ENCODE measurements around the gene SULT1A2.
"Not testable (repeated sequence)": the region's sequence is repeated elsewhere in the genome, so short reads cannot be mapped to it uniquely, and the experiment has no call there.

SULT1A2 gene

GRCh38 chr16:28599377-28600285 lies 2.8 kb upstream of the SULT1A2 start:
- H3K9me2 ChIP-seq (replicated peaks; ENCODE audit: insufficient read depth, low read length); H3K9me3 ChIP-seq (ENCODE audit: insufficient read depth, low read length); H3K9ac ChIP-seq (ENCODE audit: low read length); H3K27me3 ChIP-seq (ENCODE audit: low read length); H3K27ac ChIP-seq (ENCODE audit: low read depth, low read length); H3F3A ChIP-seq (ENCODE audit: insufficient read depth); H4K20me1 ChIP-seq (ENCODE audit: low read depth, low read length); H3K36me3 ChIP-seq (ENCODE audit: low read length); H3K79me2 ChIP-seq (ENCODE audit: insufficient read depth, low read length); H2AFZ ChIP-seq (ENCODE audit: low read depth, low read length, severe bottlenecking); H3K4me3 ChIP-seq (ENCODE audit: insufficient read depth, low read length, poor library complexity, severe bottlenecking); H3K4me2 ChIP-seq (ENCODE audit: low read depth, low read length, poor library complexity, severe bottlenecking): not testable (repeated sequence)

- Histone ChIP-seq H3K9me2 (replicated peaks; ENCODE audit: insufficient read depth, low read length) (no peaks in the 10 kb centered on the region), H4K20me1 (ENCODE audit: low read depth, low read length) (no peaks in the 10 kb centered on the region), H3F3A (ENCODE audit: insufficient read depth) (no peaks in the 10 kb centered on the region), H3K9me3 (ENCODE audit: insufficient read depth, low read length) (no peaks in the 10 kb centered on the region), H2AFZ (ENCODE audit: low read depth, low read length, severe bottlenecking) (no peak overlapping the region), H3K36me3 (ENCODE audit: low read length) (no peaks in the 10 kb centered on the region), H3K27me3 (ENCODE audit: low read length) (no peaks in the 10 kb centered on the region), H3K79me2 (ENCODE audit: insufficient read depth, low read length) (no peaks in the 10 kb centered on the region), H3K4me3 (ENCODE audit: insufficient read depth, low read length, poor library complexity, severe bottlenecking) (no peak overlapping the region), H3K4me2 (ENCODE audit: low read depth, low read length, poor library complexity, severe bottlenecking) (no peak overlapping the region), H3K27ac (ENCODE audit: low read depth, low read length) (no peak overlapping the region), H3K9ac (ENCODE audit: low read length) (no peak overlapping the region)
- TF ChIP-seq, protein P1, sequence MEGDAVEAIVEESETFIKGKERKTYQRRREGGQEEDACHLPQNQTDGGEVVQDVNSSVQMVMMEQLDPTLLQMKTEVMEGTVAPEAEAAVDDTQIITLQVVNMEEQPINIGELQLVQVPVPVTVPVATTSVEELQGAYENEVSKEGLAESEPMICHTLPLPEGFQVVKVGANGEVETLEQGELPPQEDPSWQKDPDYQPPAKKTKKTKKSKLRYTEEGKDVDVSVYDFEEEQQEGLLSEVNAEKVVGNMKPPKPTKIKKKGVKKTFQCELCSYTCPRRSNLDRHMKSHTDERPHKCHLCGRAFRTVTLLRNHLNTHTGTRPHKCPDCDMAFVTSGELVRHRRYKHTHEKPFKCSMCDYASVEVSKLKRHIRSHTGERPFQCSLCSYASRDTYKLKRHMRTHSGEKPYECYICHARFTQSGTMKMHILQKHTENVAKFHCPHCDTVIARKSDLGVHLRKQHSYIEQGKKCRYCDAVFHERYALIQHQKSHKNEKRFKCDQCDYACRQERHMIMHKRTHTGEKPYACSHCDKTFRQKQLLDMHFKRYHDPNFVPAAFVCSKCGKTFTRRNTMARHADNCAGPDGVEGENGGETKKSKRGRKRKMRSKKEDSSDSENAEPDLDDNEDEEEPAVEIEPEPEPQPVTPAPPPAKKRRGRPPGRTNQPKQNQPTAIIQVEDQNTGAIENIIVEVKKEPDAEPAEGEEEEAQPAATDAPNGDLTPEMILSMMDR (IDR thresholded peaks at IDR 0.05; ENCODE audit: insufficient read depth, low read length, poor library complexity, severe bottlenecking), result no peak
Measured at GRCh38 chr16:28597692-28598261, 927 bp upstream of the SULT1A2 start.

GRCh38 chr16:28596115-28596630 lies 677 bp downstream of the SULT1A2 start:
- Histone ChIP-seq H3K9me2 (replicated peaks; ENCODE audit: insufficient read depth, low read length) (no peaks in the 10 kb centered on the region), H3K4me3 (ENCODE audit: insufficient read depth, low read length, poor library complexity, severe bottlenecking) (no peak overlapping the region), H3F3A (ENCODE audit: insufficient read depth) (no peaks in the 10 kb centered on the region), H3K79me2 (ENCODE audit: insufficient read depth, low read length) (no peaks in the 10 kb centered on the region), H3K27me3 (ENCODE audit: low read length) (no peaks in the 10 kb centered on the region), H3K9me3 (ENCODE audit: insufficient read depth, low read length) (no peaks in the 10 kb centered on the region), H2AFZ (ENCODE audit: low read depth, low read length, severe bottlenecking) (no peak overlapping the region), H3K27ac (ENCODE audit: low read depth, low read length) (no peak overlapping the region), H3K4me2 (ENCODE audit: low read depth, low read length, poor library complexity, severe bottlenecking) (no peak overlapping the region), H4K20me1 (ENCODE audit: low read depth, low read length) (no peaks in the 10 kb centered on the region), H3K9ac (ENCODE audit: low read length) (no peak overlapping the region), H3K36me3 (ENCODE audit: low read length) (no peaks in the 10 kb centered on the region)
- TF ChIP-seq EZH2phosphoT487 (conservative IDR thresholded peaks at IDR 0.05; ENCODE audit: low read length), result no peak
- TF ChIP-seq, protein P1 (IDR thresholded peaks at IDR 0.05; ENCODE audit: insufficient read depth, low read length, poor library complexity, severe bottlenecking), result no peak

DNA sequence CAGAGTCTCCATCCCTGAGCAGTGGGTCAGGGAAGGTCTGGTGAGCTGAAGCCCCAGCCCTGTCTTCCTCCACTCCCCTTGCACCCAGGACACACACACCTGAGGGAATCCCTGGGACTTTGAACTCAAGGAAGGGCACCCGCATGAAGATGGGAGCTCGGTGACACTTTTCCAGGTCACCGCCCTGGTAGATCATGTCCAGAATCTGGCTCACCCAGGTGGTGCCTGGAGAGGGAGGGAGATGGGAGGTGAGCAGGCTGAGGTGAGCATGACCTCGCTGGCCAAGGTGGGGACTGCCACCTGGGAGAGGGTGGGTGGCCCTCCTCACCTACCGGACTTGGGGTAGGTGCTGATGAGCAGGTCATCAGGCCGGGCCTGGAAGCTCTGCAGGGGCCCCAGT lies 1.4 kb downstream of the SULT1A2 start:
- not testable (repeated sequence) for H3K36me3 ChIP-seq (ENCODE audit: low read length); H3K4me3 ChIP-seq (ENCODE audit: insufficient read depth, low read length, poor library complexity, severe bottlenecking); H3K27ac ChIP-seq (ENCODE audit: low read depth, low read length); H4K20me1 ChIP-seq (ENCODE audit: low read depth, low read length); H2AFZ ChIP-seq (ENCODE audit: low read depth, low read length, severe bottlenecking); H3K4me2 ChIP-seq (ENCODE audit: low read depth, low read length, poor library complexity, severe bottlenecking); H3K9ac ChIP-seq (ENCODE audit: low read length); H3K27me3 ChIP-seq (ENCODE audit: low read length); H3K9me2 ChIP-seq (replicated peaks; ENCODE audit: insufficient read depth, low read length); H3K79me2 ChIP-seq (ENCODE audit: insufficient read depth, low read length); H3K9me3 ChIP-seq (ENCODE audit: insufficient read depth, low read length); H3F3A ChIP-seq (ENCODE audit: insufficient read depth)
